Measurements from ENCODE around the gene TUSC2.
A peak's percentile ranks its signal among the peaks of the same experiment; 100 is the strongest.

The TUSC2 gene

DNA sequence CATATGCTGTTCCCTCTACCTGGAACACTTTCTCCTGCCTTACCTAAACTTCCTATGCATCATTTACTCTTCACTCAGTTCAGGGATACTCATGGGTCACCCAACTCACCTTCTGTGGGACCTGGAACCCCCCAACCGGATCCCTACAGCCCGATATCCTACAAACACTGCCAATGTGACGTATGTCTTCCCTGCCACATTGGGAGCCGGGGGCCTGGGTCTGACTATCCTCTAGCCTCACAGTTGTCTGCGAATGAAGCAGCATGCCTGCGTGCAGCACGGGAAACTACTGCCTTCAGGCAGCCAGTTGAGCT lies 22.1 kb upstream of the TUSC2 start:
- no peak overlapping the region for H3K27ac ChIP-seq (ENCODE audit: low read depth, low read length)
- H3K23ac ChIP-seq (ENCODE audit: low read length) = no peak overlapping the region
- peak overlapping the region; percentile 15 for H4K12ac ChIP-seq (ENCODE audit: low read depth, low read length)

DNA sequence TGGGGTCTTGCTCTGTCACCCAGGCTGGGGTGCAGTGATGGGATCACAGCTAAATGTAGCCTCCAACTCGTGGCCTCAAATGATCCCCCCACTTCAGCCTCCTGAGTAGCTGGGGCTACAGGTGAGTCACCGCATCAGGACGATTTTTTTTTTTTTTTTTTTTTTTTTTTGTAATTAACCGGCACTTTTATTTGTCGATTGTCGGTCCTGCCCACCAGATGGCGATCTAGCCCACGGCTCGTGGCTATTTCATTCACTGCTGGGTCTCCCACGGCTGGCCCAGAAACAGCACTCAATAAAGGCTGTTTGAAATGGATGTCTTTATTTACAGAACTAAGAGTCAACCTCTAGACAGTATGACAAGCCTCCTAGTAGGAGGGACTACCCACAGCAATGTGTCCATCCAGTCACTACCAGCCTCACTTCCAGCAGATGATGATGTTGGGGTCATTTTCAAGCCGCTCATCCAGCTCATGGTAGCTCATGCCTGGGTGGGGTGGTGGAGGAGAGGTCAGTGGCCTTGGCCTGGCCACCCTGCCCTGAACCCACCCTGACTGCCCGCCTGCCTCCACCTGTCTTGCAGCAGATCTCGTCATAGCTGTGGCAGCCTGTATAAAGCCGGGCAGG lies 19.3 kb upstream of the TUSC2 start:
- no peak overlapping the region for H3K4me3 ChIP-seq (ENCODE audit: low read depth, low read length)
- H3K9ac ChIP-seq (ENCODE audit: low read length) = no peak overlapping the region
- peaks cover 2% of the 10 kb centered on the region for H3K9me3 ChIP-seq (ENCODE audit: insufficient read depth, low read depth, low read length)
- no peak overlapping the region for H3K4ac ChIP-seq (ENCODE audit: low read depth, low read length)
- WGBS (ENCODE audit: extremely low coverage, insufficient coverage, insufficient read length) = no CpG with 5 or more reads among the region's 14 CpGs
- H2BK120ac ChIP-seq (ENCODE audit: insufficient read depth, low read length, poor library complexity) = no peak overlapping the region
- H3K4me2 ChIP-seq (ENCODE audit: low read length) = no peak overlapping the region
- no peak overlapping the region for H3K23ac ChIP-seq (ENCODE audit: low read length)
- H2AFZ ChIP-seq (ENCODE audit: insufficient read depth, low read length, poor library complexity) = no peak overlapping the region
- no peak overlapping the region for H2BK5ac ChIP-seq (ENCODE audit: low read depth, low read length, poor library complexity)
- H3K27me3 ChIP-seq (ENCODE audit: insufficient read depth, low read length) = peaks cover 4% of the 10 kb centered on the region
- no peak overlapping the region for H3K14ac ChIP-seq (ENCODE audit: low read length)
- no peak overlapping the region for H4K12ac ChIP-seq (ENCODE audit: low read depth, low read length)
- H3K36me3 ChIP-seq (ENCODE audit: control insufficient read depth in 1 of 2, insufficient read depth in 2 of 2, low read length in 2 of 2) = peaks cover 12 to 13% of the 10 kb centered on the region in 2 experiments
- H4K91ac ChIP-seq (ENCODE audit: low read depth, low read length) = no peak overlapping the region
- H4K8ac ChIP-seq (ENCODE audit: low read depth, low read length) = no peak overlapping the region
- H3K18ac ChIP-seq (ENCODE audit: low read length) = no peak overlapping the region
- H2AK5ac ChIP-seq (ENCODE audit: low read length) = no peak overlapping the region
- H3K79me1 ChIP-seq (ENCODE audit: low read length) = peaks cover 5% of the 10 kb centered on the region
- H3K4me1 ChIP-seq (ENCODE audit: control insufficient read depth in 1 of 2, insufficient read depth in 2 of 2, low read length in 2 of 2) = peaks cover 17 to 26% of the 10 kb centered on the region in 2 experiments
- peak; percentile 36 to 70 for DNase-seq
- H2BK12ac ChIP-seq (ENCODE audit: low read length) = no peak overlapping the region
- H3K79me2 ChIP-seq (ENCODE audit: control insufficient read depth, insufficient read depth, low read length, poor library complexity) = peaks cover 2% of the 10 kb centered on the region
- no peak overlapping the region for H3K27ac ChIP-seq (ENCODE audit: low read depth, low read length)

More for the DNA sequence above, 22.1 kb upstream of the TUSC2 start:
- DNase-seq = no peak
- peaks cover 2% of the 10 kb centered on the region for H3K79me2 ChIP-seq (ENCODE audit: control insufficient read depth, insufficient read depth, low read length, poor library complexity)
- peak overlapping the region; percentile 64 for H4K8ac ChIP-seq (ENCODE audit: low read depth, low read length)
- H3K9me3 ChIP-seq (ENCODE audit: insufficient read depth, low read depth, low read length) = peaks cover 2% of the 10 kb centered on the region
- peaks cover 5% of the 10 kb centered on the region for H3K79me1 ChIP-seq (ENCODE audit: low read length)
- no peak overlapping the region for H2BK120ac ChIP-seq (ENCODE audit: insufficient read depth, low read length, poor library complexity)
- peak overlapping the region; percentile 22 for H3K4ac ChIP-seq (ENCODE audit: low read depth, low read length)
- H2BK12ac ChIP-seq (ENCODE audit: low read length) = no peak overlapping the region
- no peak overlapping the region for H2BK5ac ChIP-seq (ENCODE audit: low read depth, low read length, poor library complexity)
- H3K4me2 ChIP-seq (ENCODE audit: low read length) = peak overlapping the region; percentile 76
- H3K27me3 ChIP-seq (ENCODE audit: insufficient read depth, low read length) = peaks cover under 1% of the 10 kb centered on the region
- H3K18ac ChIP-seq (ENCODE audit: low read length) = peak overlapping the region; percentile 31
- H3K4me3 ChIP-seq (ENCODE audit: low read depth, low read length) = peak overlapping the region; percentile 90
- WGBS (ENCODE audit: extremely low coverage, insufficient coverage, insufficient read length) = no CpG with 5 or more reads among the region's 7 CpGs
- peak overlapping the region; percentile 61 for H3K9ac ChIP-seq (ENCODE audit: low read length)
- peak overlapping the region; percentile 47 for H2AFZ ChIP-seq (ENCODE audit: insufficient read depth, low read length, poor library complexity)
- peak overlapping the region; percentile 63 for H3K14ac ChIP-seq (ENCODE audit: low read length)
- H4K91ac ChIP-seq (ENCODE audit: low read depth, low read length) = peak overlapping the region; percentile 22
- H3K36me3 ChIP-seq (ENCODE audit: control insufficient read depth in 1 of 2, insufficient read depth in 2 of 2, low read length in 2 of 2) = peaks cover 32 to 35% of the 10 kb centered on the region in 2 experiments
- peak overlapping the region; percentile 35 for H2AK5ac ChIP-seq (ENCODE audit: low read length)
- peaks cover 17 to 26% of the 10 kb centered on the region in 2 experiments for H3K4me1 ChIP-seq (ENCODE audit: control insufficient read depth in 1 of 2, insufficient read depth in 2 of 2, low read length in 2 of 2)

DNA sequence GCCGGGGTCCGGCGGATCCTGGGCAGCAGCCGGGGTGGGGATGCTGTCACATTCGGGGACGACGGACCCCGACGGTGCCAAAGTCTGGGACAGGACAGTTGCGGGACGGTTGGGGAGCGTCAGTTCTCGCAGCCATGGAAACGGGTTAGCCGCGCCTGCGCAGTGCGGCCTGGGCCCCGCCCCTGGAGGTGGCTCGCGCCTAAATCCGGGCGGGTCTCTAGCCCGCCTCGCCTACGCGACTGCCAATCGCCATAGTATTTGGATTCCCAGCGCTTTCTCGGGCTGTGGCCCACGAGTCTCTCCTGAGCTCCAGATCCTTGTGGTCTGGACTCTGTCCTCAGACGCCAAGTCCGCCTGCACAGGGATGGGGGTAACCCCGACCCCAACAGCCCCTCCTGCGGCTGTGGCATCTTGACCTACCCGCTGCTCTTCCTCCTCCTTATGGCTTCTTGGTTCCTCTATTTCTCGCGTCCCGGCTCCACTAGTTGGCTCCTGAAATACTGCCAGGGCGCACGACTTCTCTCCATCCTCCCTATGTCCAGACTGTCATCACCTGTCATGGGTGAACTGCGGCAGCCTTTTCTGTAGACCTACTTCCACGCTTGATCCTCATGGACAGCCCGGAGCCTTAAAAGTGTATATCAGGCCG lies 17.7 kb upstream of the TUSC2 start, which contains the start of gene ZMYND10:
Gene ZMYND10 (minus strand): TSS at position 147 of the 649 bp plus-strand sequence. CDS start 153 bp downstream, outside the sequence.
- no CpG with 5 or more reads among the region's 45 CpGs for WGBS (ENCODE audit: extremely low coverage, insufficient coverage, insufficient read length)
- Histone ChIP-seq H3K4me1 (ENCODE audit: control insufficient read depth in 1 of 2, insufficient read depth in 2 of 2, low read length in 2 of 2) (peaks cover 17 to 22% of the 10 kb centered on the region in 2 experiments), H3K4me2 (ENCODE audit: low read length) (peak within 1 kb of the TSS; percentile 82), H3K36me3 (ENCODE audit: control insufficient read depth in 1 of 2, insufficient read depth in 2 of 2, low read length in 2 of 2) (peaks cover 12 to 13% of the 10 kb centered on the region in 2 experiments), H3K79me1 (ENCODE audit: low read length) (peaks cover 3% of the 10 kb centered on the region), H3K9me3 (ENCODE audit: insufficient read depth, low read depth, low read length) (peaks cover 4% of the 10 kb centered on the region), H3K79me2 (ENCODE audit: control insufficient read depth, insufficient read depth, low read length, poor library complexity) (peaks cover 2% of the 10 kb centered on the region), H2BK5ac (ENCODE audit: low read depth, low read length, poor library complexity) (no peak within 1 kb of the TSS), H4K12ac (ENCODE audit: low read depth, low read length) (no peak within 1 kb of the TSS), H4K91ac (ENCODE audit: low read depth, low read length) (no peak within 1 kb of the TSS), H3K27me3 (ENCODE audit: insufficient read depth, low read length) (peaks cover 14% of the 10 kb centered on the region), H2BK120ac (ENCODE audit: insufficient read depth, low read length, poor library complexity) (no peak within 1 kb of the TSS), H2AFZ (ENCODE audit: insufficient read depth, low read length, poor library complexity) (peak within 1 kb of the TSS; percentile 28), H3K9ac (ENCODE audit: low read length) (peak within 1 kb of the TSS; percentile 66), H3K27ac (ENCODE audit: low read depth, low read length) (no peak within 1 kb of the TSS), H3K4ac (ENCODE audit: low read depth, low read length) (no peak within 1 kb of the TSS), H2AK5ac (ENCODE audit: low read length) (no peak within 1 kb of the TSS), H3K4me3 (ENCODE audit: low read depth, low read length) (peak within 1 kb of the TSS; percentile 56), H3K23ac (ENCODE audit: low read length) (no peak within 1 kb of the TSS), H2BK12ac (ENCODE audit: low read length) (no peak within 1 kb of the TSS), H3K14ac (ENCODE audit: low read length) (peak within 1 kb of the TSS; percentile 26), H3K18ac (ENCODE audit: low read length) (no peak within 1 kb of the TSS), H4K8ac (ENCODE audit: low read depth, low read length) (peak within 1 kb of the TSS; percentile 11)
- peak; percentile 82 to 88 for DNase-seq

DNA sequence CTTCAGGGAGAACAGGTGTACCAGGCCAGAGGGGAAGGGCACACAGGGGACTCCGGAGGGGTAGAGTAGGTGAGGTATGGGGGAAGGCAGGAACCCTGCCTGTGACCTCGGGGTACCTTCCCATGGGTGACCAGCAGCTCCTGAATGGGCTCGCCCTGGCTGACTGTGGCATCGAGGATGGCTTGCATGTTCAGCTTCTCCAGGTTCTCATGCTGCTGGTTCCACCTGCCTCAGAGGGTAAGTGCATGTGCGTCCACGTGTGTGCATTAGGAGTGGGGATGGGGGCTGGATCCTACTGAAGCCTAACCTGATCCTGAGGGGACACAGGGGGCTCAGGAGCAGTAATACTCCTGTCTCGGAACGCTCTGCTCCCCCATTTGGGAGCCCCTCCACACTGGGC lies 17.0 kb upstream of the TUSC2 start:
- no peak overlapping the region for H4K12ac ChIP-seq (ENCODE audit: low read depth, low read length)
- no peak overlapping the region for H2BK5ac ChIP-seq (ENCODE audit: low read depth, low read length, poor library complexity)
- H3K27me3 ChIP-seq (ENCODE audit: insufficient read depth, low read length) = peaks cover 21% of the 10 kb centered on the region
- no peak overlapping the region for H3K4me3 ChIP-seq (ENCODE audit: low read depth, low read length)
- peaks cover 18 to 22% of the 10 kb centered on the region in 2 experiments for H3K4me1 ChIP-seq (ENCODE audit: control insufficient read depth in 1 of 2, insufficient read depth in 2 of 2, low read length in 2 of 2)
- no peak overlapping the region for H3K4ac ChIP-seq (ENCODE audit: low read depth, low read length)
- WGBS (ENCODE audit: extremely low coverage, insufficient coverage, insufficient read length) = no CpG with 5 or more reads among the region's 8 CpGs
- no peak overlapping the region for H2AFZ ChIP-seq (ENCODE audit: insufficient read depth, low read length, poor library complexity)
- no peak overlapping the region for H2AK5ac ChIP-seq (ENCODE audit: low read length)
- DNase-seq = no peak
- no peak overlapping the region for H2BK120ac ChIP-seq (ENCODE audit: insufficient read depth, low read length, poor library complexity)
- H3K9me3 ChIP-seq (ENCODE audit: insufficient read depth, low read depth, low read length) = peaks cover 9% of the 10 kb centered on the region
- no peak overlapping the region for H3K27ac ChIP-seq (ENCODE audit: low read depth, low read length)
- H3K79me2 ChIP-seq (ENCODE audit: control insufficient read depth, insufficient read depth, low read length, poor library complexity) = no peaks in the 10 kb centered on the region
- H4K8ac ChIP-seq (ENCODE audit: low read depth, low read length) = no peak overlapping the region
- no peak overlapping the region for H3K18ac ChIP-seq (ENCODE audit: low read length)
- H3K79me1 ChIP-seq (ENCODE audit: low read length) = no peaks in the 10 kb centered on the region
- H4K91ac ChIP-seq (ENCODE audit: low read depth, low read length) = no peak overlapping the region
- peaks cover 12 to 13% of the 10 kb centered on the region in 2 experiments for H3K36me3 ChIP-seq (ENCODE audit: control insufficient read depth in 1 of 2, insufficient read depth in 2 of 2, low read length in 2 of 2)
- peak overlapping the region; percentile 11 for H3K9ac ChIP-seq (ENCODE audit: low read length)
- H3K14ac ChIP-seq (ENCODE audit: low read length) = no peak overlapping the region
- H3K4me2 ChIP-seq (ENCODE audit: low read length) = peak overlapping the region; percentile 82
- H3K23ac ChIP-seq (ENCODE audit: low read length) = no peak overlapping the region
- no peak overlapping the region for H2BK12ac ChIP-seq (ENCODE audit: low read length)
